Activated CD4-positive, alpha-beta T cell treated with anti-CD3 and anti-CD28 coated beads, Interleukin-2, amount 50 U/mL, for 48 hours (primary cell): Measurements from ENCODE around the gene ERF.
A peak's percentile ranks its signal among the peaks of the same experiment; 100 is the strongest.

Source experiments
- DNase-seq, 2 experiments: peaks; one replicate each; pipeline ENCODE4 v3.0.0-alpha.2; 2020

The ERF gene

GRCh38 chr19:42254850-42255765 lies at the start of gene ERF:
Gene ERF, minus strand, starts transcription at chr19:42255128. Its CDS starts 129 bp downstream, at chr19:42254999.
- peak; percentile 91 to 93 for DNase-seq

GRCh38 chr19:42303876-42304275 lies 48.9 kb upstream of the ERF start:
- DNase-seq: no peak

GRCh38 chr19:42303101-42303464 lies 48.2 kb upstream of the ERF start:
- no peak for DNase-seq

GRCh38 chr19:42301646-42302203 lies 46.8 kb upstream of the ERF start, which contains the start of gene PRR19:
Gene PRR19, plus strand, starts transcription at chr19:42302132. Its CDS starts 7,453 bp downstream, at chr19:42309585.
- no peak for DNase-seq

- no peak for DNase-seq
Measured at GRCh38 chr19:42297039-42297438, 42.1 kb upstream of the ERF start.

GRCh38 chr19:42295831-42296525 lies 41.0 kb upstream of the ERF start:
- DNase-seq: peak; percentile 96 to 97

- no peak for DNase-seq
Measured at GRCh38 chr19:42295342-42295741, 40.4 kb upstream of the ERF start.

- DNase-seq: no peak
Measured at GRCh38 chr19:42294471-42295137, 39.7 kb upstream of the ERF start.

- no peak for DNase-seq
Measured at GRCh38 chr19:42293948-42294347, 39.0 kb upstream of the ERF start.

- no peak for DNase-seq
Measured at GRCh38 chr19:42293540-42293939, 38.6 kb upstream of the ERF start.

GRCh38 chr19:42292963-42293362 lies 38.0 kb upstream of the ERF start:
- DNase-seq: no peak

- DNase-seq: no peak
Measured at GRCh38 chr19:42292042-42292960, 37.4 kb upstream of the ERF start.

GRCh38 chr19:42291435-42291810 lies 36.5 kb upstream of the ERF start:
- DNase-seq: no peak

- peak; percentile 49 to 53 for DNase-seq
Measured at GRCh38 chr19:42290523-42291434, 35.9 kb upstream of the ERF start.

- DNase-seq: no peak
Measured at GRCh38 chr19:42290136-42290522, 35.2 kb upstream of the ERF start.

- DNase-seq: no peak
Measured at GRCh38 chr19:42289556-42290041, 34.7 kb upstream of the ERF start.

- DNase-seq: no peak
Measured at GRCh38 chr19:42288881-42289555, 34.1 kb upstream of the ERF start.

GRCh38 chr19:42288387-42288786 lies 33.5 kb upstream of the ERF start:
- no peak for DNase-seq

GRCh38 chr19:42287827-42288107 lies 32.8 kb upstream of the ERF start:
- DNase-seq: no peak
